ENCODE measurements around the gene ARHGAP24. TPM values are rescaled to one million over a fixed set of nuclear protein-coding genes. Genes with fewer than 3 reads are reported as not detected.

Gene ARHGAP24
- total RNA-seq, 1 experiment from 2014 or later, result 17.4 TPM

GRCh38 chr4:85807247-85807950, 332.4 kb downstream of the ARHGAP24 start:
- DNase-seq (ENCODE audit: low read depth, low spot score), result no peak
- in situ Hi-C loops (cut with HindIII; ENCODE audit: low pct_unique_long_range_greater_than_20kb, low sequenced_read_pairs) (no loop called here), intact Hi-C loops (cut with micrococcal nuclease; ENCODE audit: unreplicated experiment) (no loop called here)
- H3K36me3 ChIP-seq (ENCODE audit: control insufficient read depth, insufficient read depth, low read length), result no peaks in the 10 kb centered on the region
- no peak for ATAC-seq
- H3K27ac ChIP-seq (ENCODE audit: low read length), result no peak overlapping the region
- ChIA-PET CTCF (no interaction called here), POLR2A (no interaction called here)
- H3K4me1 ChIP-seq (ENCODE audit: control insufficient read depth, insufficient read depth, low read length), result peaks cover 4% of the 10 kb centered on the region; the same call in 1 of the 2 replicates
- no peaks in the 10 kb centered on the region for H3K27me3 ChIP-seq (ENCODE audit: control insufficient read depth, insufficient read depth, low read length)
- H3K9me3 ChIP-seq (ENCODE audit: control insufficient read depth, insufficient read depth, low read depth, low read length), result no peaks in the 10 kb centered on the region
- no peak for TF ChIP-seq SIN3A (IDR thresholded peaks at IDR 0.05; ENCODE audit: borderline replicate concordance, insufficient read depth, low read depth, low read length)
- H3K4me3 ChIP-seq (ENCODE audit: low read depth in 2 of 2, low read length in 2 of 2), result no peak overlapping the region
- no TSS peak for BruUV-seq (replicated peaks)

GRCh38 chr4:85808104-85808503, 333.2 kb downstream of the ARHGAP24 start:
- Histone ChIP-seq H3K27me3 (ENCODE audit: control insufficient read depth, insufficient read depth, low read length) (no peaks in the 10 kb centered on the region), H3K4me3 (ENCODE audit: low read depth in 2 of 2, low read length in 2 of 2) (no peak overlapping the region), H3K36me3 (ENCODE audit: control insufficient read depth, insufficient read depth, low read length) (no peaks in the 10 kb centered on the region), H3K4me1 (ENCODE audit: control insufficient read depth, insufficient read depth, low read length) (peaks cover 4% of the 10 kb centered on the region; the same call in 1 of the 2 replicates), H3K27ac (ENCODE audit: low read length) (0 out of 2 replicates have a peak overlapping the region, but pooled peaks have one; percentile 29), H3K9me3 (ENCODE audit: control insufficient read depth, insufficient read depth, low read depth, low read length) (no peaks in the 10 kb centered on the region)
- in situ Hi-C loops (cut with HindIII; ENCODE audit: low pct_unique_long_range_greater_than_20kb, low sequenced_read_pairs) (no loop called here), intact Hi-C loops (cut with micrococcal nuclease; ENCODE audit: unreplicated experiment) (no loop called here)
- ChIA-PET POLR2A (no interaction called here), CTCF (no interaction called here)
- ATAC-seq (no peak), DNase-seq (ENCODE audit: low read depth, low spot score) (no peak)
- no peak for TF ChIP-seq REST (IDR thresholded peaks at IDR 0.05; ENCODE audit: insufficient read depth in 1 of 2, low read depth in 2 of 2, low read length in 1 of 2)
- no peak for TF ChIP-seq CTCF (IDR thresholded peaks at IDR 0.05)
- no peak for TF ChIP-seq POLR2AphosphoS5 (IDR thresholded peaks at IDR 0.05; ENCODE audit: low read depth, low read length)
- no peak for TF ChIP-seq SIN3A (IDR thresholded peaks at IDR 0.05; ENCODE audit: borderline replicate concordance, insufficient read depth, low read depth, low read length)
- TF ChIP-seq TCF7L2 (IDR thresholded peaks at IDR 0.05; ENCODE audit: low read depth, low read length), result no peak
- BruUV-seq (replicated peaks), result no TSS peak

GRCh38 chr4:85808864-85809263, 333.9 kb downstream of the ARHGAP24 start:
- TF ChIP-seq POLR2AphosphoS5 (IDR thresholded peaks at IDR 0.05; ENCODE audit: low read depth, low read length) (no peak), REST (IDR thresholded peaks at IDR 0.05; ENCODE audit: insufficient read depth in 1 of 2, low read depth in 2 of 2, low read length in 1 of 2) (no peak), SIN3A (IDR thresholded peaks at IDR 0.05; ENCODE audit: borderline replicate concordance, insufficient read depth, low read depth, low read length) (no peak), CTCF (IDR thresholded peaks at IDR 0.05) (no peak), TCF7L2 (IDR thresholded peaks at IDR 0.05; ENCODE audit: low read depth, low read length) (no peak)
- Histone ChIP-seq H3K27me3 (ENCODE audit: control insufficient read depth, insufficient read depth, low read length) (no peaks in the 10 kb centered on the region), H3K36me3 (ENCODE audit: control insufficient read depth, insufficient read depth, low read length) (no peaks in the 10 kb centered on the region), H3K4me3 (ENCODE audit: low read depth in 2 of 2, low read length in 2 of 2) (no peak overlapping the region), H3K4me1 (ENCODE audit: control insufficient read depth, insufficient read depth, low read length) (peaks cover 4% of the 10 kb centered on the region; the same call in 1 of the 2 replicates), H3K27ac (ENCODE audit: low read length) (no peak overlapping the region), H3K9me3 (ENCODE audit: control insufficient read depth, insufficient read depth, low read depth, low read length) (no peaks in the 10 kb centered on the region)
- POLR2A ChIA-PET, result no interaction called here
- DNase-seq (ENCODE audit: low read depth, low spot score) (no peak), ATAC-seq (no peak)
- CTCF ChIA-PET, result no interaction called here
- no TSS peak for BruUV-seq (replicated peaks)
- in situ Hi-C loops (cut with HindIII; ENCODE audit: low pct_unique_long_range_greater_than_20kb, low sequenced_read_pairs), result no loop called here
- intact Hi-C loops (cut with micrococcal nuclease; ENCODE audit: unreplicated experiment), result no loop called here
